IPS-18a (cell line): ENCODE results near the gene MLPH.

ENCODE experiments used
- H3K27ac ChIP-seq: one replicate; pipeline ENCODE4 v1.5.1; 2013; ENCODE audit warnings: low read length
- H3K27me3 ChIP-seq: one replicate; pipeline ENCODE4 v1.6.1; 2013; ENCODE audit warnings: mild to moderate bottlenecking, low read length; ENCODE audit not compliant: control insufficient read depth, insufficient read depth
- H3K36me3 ChIP-seq: one replicate; pipeline ENCODE4 v1.6.1; 2013; ENCODE audit warnings: low read depth, low read length; ENCODE audit not compliant: control insufficient read depth
- H3K4me1 ChIP-seq: one replicate; pipeline ENCODE4 v1.6.1; 2013; ENCODE audit warnings: low read depth, low read length; ENCODE audit not compliant: control insufficient read depth
- H3K4me3 ChIP-seq: one replicate; pipeline ENCODE4 v1.5.1; 2013; ENCODE audit warnings: low read length
- H3K9ac ChIP-seq: one replicate; pipeline ENCODE4 v1.6.1; 2013; ENCODE audit warnings: mild to moderate bottlenecking, low read length, moderate library complexity
- H3K9me3 ChIP-seq: one replicate; pipeline ENCODE4 v1.6.1; 2013; ENCODE audit warnings: low read depth, low read length; ENCODE audit not compliant: control insufficient read depth

MLPH gene

DNA sequence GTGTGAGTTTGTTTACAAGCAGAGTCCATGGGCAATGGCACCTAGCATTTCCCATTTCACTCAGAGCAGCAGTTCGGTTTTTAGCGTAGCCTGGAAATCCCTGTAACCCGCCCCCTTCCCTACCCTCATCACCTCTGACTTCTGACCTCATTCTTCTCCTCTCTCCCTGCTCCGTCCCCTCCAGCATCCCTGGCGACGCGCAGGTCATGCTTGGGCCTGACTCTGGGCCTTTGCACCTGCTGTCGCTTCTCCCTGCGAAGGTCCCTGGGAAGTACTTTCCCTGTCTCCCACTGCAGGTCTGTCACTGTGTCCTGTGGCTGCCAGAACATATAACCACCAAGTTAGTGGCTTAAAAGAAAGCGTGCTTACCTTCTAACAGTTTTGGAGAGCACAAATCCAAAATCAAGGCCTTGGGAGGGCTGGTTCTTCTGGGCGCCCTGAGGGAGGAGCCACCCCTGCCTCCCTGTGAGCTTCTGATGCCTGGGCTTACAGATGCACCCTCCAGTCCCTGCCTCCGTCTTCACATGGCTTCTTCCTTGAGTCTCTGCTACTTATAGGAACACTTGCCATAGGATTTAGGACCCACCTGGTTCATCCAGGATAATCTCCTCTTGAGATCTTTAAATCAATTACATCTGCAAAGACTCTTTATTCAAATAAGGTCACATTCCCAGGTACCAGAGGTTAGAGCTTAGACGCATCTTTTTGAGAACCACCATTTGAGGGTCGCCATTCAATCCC, 111.6 kb downstream of the MLPH start:
- Histone ChIP-seq H3K9me3 (no peaks in the 10 kb centered on the region), H3K27ac (no peak overlapping the region), H3K4me3 (no peak overlapping the region), H3K27me3 (no peaks in the 10 kb centered on the region), H3K36me3 (no peaks in the 10 kb centered on the region), H3K9ac (no peak overlapping the region), H3K4me1 (peaks cover 36% of the 10 kb centered on the region)

DNA sequence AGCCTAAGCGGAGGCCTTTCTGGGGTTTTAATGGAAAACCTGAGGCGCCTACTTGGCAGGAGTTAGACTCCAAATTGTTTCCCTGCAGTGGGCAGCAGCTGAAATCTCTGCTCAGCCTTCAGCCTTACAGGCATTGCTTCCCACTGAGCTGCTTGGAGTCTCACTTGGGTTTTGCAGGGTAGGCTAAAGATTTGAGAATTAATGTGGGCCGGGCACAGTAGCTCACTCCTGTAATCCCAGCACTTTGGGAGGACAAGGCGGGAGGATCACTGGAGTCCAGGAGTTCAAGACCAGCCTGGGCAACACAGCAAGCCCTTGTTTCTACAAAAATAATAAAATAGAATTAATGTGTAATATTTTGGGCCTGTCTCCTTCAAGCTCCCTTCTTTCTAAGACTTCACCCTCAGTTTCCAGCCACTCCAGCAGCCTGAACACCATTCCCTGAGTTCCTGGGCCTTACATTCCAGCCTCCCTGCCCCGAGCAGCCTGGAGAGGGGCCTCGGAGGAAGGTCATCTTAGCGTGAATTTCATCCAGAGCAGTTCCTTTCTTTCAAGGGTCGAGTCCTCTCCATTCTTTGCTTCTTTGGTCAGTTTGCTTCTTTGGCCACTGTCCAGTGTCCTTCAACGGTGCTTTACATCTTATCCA, 112.5 kb downstream of the MLPH start:
- peaks cover 29% of the 10 kb centered on the region for H3K4me1 ChIP-seq
- no peaks in the 10 kb centered on the region for H3K27me3 ChIP-seq
- H3K36me3 ChIP-seq = no peaks in the 10 kb centered on the region
- no peak overlapping the region for H3K9ac ChIP-seq
- H3K27ac ChIP-seq = no peak overlapping the region
- H3K4me3 ChIP-seq = no peak overlapping the region
- no peaks in the 10 kb centered on the region for H3K9me3 ChIP-seq

DNA sequence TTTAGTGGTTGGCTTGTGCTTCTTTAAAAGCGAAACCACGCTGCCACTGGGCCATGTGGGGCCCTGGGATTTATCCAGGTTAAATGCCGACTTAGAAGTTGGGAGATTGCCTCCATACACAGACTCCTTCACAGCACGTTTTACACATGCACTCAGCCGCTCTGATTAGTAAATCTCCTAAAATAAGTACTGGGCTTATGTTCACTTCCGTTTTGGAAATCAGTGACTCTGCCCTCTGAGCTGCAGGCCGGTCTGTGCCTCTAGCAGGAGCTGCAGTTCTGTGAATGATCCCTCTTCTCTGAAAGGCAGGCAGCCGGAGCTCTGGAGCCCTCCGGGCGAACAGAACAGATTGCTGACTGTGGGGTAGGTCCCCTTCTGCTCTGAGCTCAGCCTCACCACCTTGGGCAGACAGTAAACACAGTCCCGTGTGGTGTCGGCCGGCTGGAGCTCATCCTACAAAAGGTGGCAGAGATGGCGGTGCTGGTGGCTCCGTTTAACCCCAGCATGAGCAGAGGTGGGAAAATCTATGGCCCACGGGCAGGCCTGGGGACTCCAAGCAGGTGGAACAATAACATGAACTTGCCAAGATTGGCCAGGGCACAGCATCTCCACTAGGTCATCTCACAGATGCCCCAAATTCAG, 113.3 kb downstream of the MLPH start:
- Histone ChIP-seq H3K4me3 (no peak overlapping the region), H3K9me3 (no peaks in the 10 kb centered on the region), H3K4me1 (peaks cover 21% of the 10 kb centered on the region), H3K9ac (no peak overlapping the region), H3K36me3 (no peaks in the 10 kb centered on the region), H3K27me3 (no peaks in the 10 kb centered on the region), H3K27ac (no peak overlapping the region)

- Histone ChIP-seq H3K27me3 (no peaks in the 10 kb centered on the region), H3K9me3 (no peaks in the 10 kb centered on the region), H3K36me3 (no peaks in the 10 kb centered on the region), H3K4me1 (peaks cover 20% of the 10 kb centered on the region), H3K27ac (no peak overlapping the region), H3K9ac (no peak overlapping the region), H3K4me3 (no peak overlapping the region)
Measured at GRCh38 chr2:237601453-237602116, 114.5 kb downstream of the MLPH start.

- Histone ChIP-seq H3K9ac (no peak overlapping the region), H3K36me3 (no peaks in the 10 kb centered on the region), H3K9me3 (no peaks in the 10 kb centered on the region), H3K27me3 (no peaks in the 10 kb centered on the region), H3K4me3 (no peak overlapping the region), H3K4me1 (peaks cover 20% of the 10 kb centered on the region), H3K27ac (no peak overlapping the region)
Measured at GRCh38 chr2:237602409-237602808, 115.4 kb downstream of the MLPH start.

GRCh38 chr2:237603049-237603717, 116.1 kb downstream of the MLPH start:
- no peaks in the 10 kb centered on the region for H3K9me3 ChIP-seq
- H3K9ac ChIP-seq = no peak overlapping the region
- no peaks in the 10 kb centered on the region for H3K36me3 ChIP-seq
- H3K4me1 ChIP-seq = peaks cover 20% of the 10 kb centered on the region
- no peaks in the 10 kb centered on the region for H3K27me3 ChIP-seq
- no peak overlapping the region for H3K27ac ChIP-seq
- H3K4me3 ChIP-seq = no peak overlapping the region

DNA sequence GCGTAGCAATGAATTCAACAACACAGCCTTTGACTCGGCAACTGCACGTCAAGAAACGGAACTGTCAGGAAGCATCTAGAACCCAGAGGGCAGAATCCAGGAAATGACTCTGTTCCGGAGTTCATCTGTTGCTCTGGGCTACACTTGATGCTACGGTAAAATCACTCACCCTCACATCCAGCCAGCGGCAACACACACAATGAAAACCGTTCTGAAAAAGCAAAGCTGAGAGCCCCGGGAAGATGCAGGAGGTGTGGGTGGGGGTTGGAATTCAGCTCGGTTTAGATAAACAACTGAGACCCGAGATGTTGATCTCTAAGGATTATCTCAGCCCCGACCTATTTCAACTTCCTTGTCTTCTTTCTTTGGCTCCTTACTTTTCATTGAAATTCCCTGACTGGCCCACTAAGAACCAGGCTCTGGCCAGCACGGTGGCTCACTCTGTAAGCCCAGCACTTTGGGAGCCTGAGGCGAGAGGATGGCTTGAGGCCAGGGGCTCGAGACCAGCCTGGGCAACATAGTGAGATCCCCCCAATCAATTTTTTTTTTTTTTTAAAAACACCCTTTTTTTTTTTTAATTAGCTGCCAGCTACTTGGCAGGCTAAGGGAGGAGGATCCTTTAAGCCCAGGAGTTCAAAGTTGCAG, 116.8 kb downstream of the MLPH start:
- peaks cover 20% of the 10 kb centered on the region for H3K4me1 ChIP-seq
- H3K27ac ChIP-seq = no peak overlapping the region
- no peak overlapping the region for H3K4me3 ChIP-seq
- H3K9me3 ChIP-seq = no peaks in the 10 kb centered on the region
- H3K36me3 ChIP-seq = no peaks in the 10 kb centered on the region
- no peaks in the 10 kb centered on the region for H3K27me3 ChIP-seq
- no peak overlapping the region for H3K9ac ChIP-seq

DNA sequence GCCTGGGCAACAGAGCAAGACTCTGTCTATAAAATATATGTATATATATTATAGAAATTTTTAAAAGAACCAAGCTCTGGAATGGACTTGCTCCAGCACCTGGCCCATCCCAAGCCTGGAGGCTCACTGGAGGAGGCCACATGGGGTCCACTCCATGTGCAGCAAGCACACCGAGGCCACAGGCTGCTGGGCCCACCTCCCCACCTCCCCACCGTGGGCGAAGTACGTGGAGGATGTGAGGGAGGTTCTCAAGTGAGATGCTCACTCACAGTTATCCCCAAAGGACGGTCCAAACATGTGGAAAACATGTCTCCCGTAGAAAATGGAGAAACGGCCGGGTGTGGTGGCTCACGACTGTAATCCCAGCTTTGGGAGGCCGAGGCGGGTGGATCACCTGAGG, 117.3 kb downstream of the MLPH start:
- no peak overlapping the region for H3K4me3 ChIP-seq
- H3K4me1 ChIP-seq = peaks cover 20% of the 10 kb centered on the region
- H3K27ac ChIP-seq = no peak overlapping the region
- no peaks in the 10 kb centered on the region for H3K9me3 ChIP-seq
- H3K36me3 ChIP-seq = no peaks in the 10 kb centered on the region
- H3K27me3 ChIP-seq = no peaks in the 10 kb centered on the region
- H3K9ac ChIP-seq = no peak overlapping the region
